Fibroblast of pulmonary artery (primary cell): Measurements from ENCODE around the gene SLC22A14.

Source experiments
- DNase-seq: peaks from one replicate; pipeline ENCODE4 v3.0.0-alpha.2; 2010; ENCODE audit warnings: low read depth
- H3K4me3 ChIP-seq: replicated peaks from 2 replicates; pipeline ENCODE4 v1.5.1; 2011; ENCODE audit warnings: low read depth, mild to moderate bottlenecking, control low read depth, low read length, moderate library complexity
- CTCF ChIP-seq: IDR thresholded peaks from 2 replicates; pipeline ENCODE4 v1.5.1; 2011; ENCODE audit warnings: mild to moderate bottlenecking, control low read depth, low read length, inconsistent platforms; ENCODE audit errors: missing control alignments

SLC22A14 gene

GRCh38 chr3:38247366-38248035 lies 34.6 kb upstream of the SLC22A14 start:
- DNase-seq = peak; percentile 88
- TF ChIP-seq CTCF = peak; percentile 52

GRCh38 chr3:38250198-38250597 lies 31.9 kb upstream of the SLC22A14 start:
- DNase-seq = no peak
- no peak overlapping the region for H3K4me3 ChIP-seq
- TF ChIP-seq CTCF = no peak

More at GRCh38 chr3:38247366-38248035, 34.6 kb upstream of the SLC22A14 start:
- no peak overlapping the region for H3K4me3 ChIP-seq

- no peak overlapping the region for H3K4me3 ChIP-seq
- DNase-seq = no peak
- TF ChIP-seq CTCF = no peak
Measured at GRCh38 chr3:38251197-38251596, 30.9 kb upstream of the SLC22A14 start.

- TF ChIP-seq CTCF = no peak
- no peak overlapping the region for H3K4me3 ChIP-seq
- no peak for DNase-seq
Measured at GRCh38 chr3:38253704-38254103, 28.4 kb upstream of the SLC22A14 start.

- no peak for TF ChIP-seq CTCF
- DNase-seq = no peak
- no peak overlapping the region for H3K4me3 ChIP-seq
Measured at GRCh38 chr3:38254872-38255271, 27.2 kb upstream of the SLC22A14 start.

- no peak for TF ChIP-seq CTCF
- H3K4me3 ChIP-seq = no peak overlapping the region
- DNase-seq = no peak
Measured at GRCh38 chr3:38255627-38256026, 26.5 kb upstream of the SLC22A14 start.

GRCh38 chr3:38257583-38257982 lies 24.5 kb upstream of the SLC22A14 start:
- no peak for TF ChIP-seq CTCF
- no peak overlapping the region for H3K4me3 ChIP-seq
- DNase-seq = no peak
